Measurements from ENCODE around the gene ENTHD1.

Gene ENTHD1

GRCh38 chr22:39913321-39913720 lies 19.8 kb upstream of the ENTHD1 start:
- DNase-seq (ENCODE audit: low read depth): no peak
- no peak for TF ChIP-seq CTCF (IDR thresholded peaks at IDR 0.05; ENCODE audit: low read depth, low read length, missing control alignments)
- in situ Hi-C loops (cut with HindIII; ENCODE audit: low sequenced_read_pairs): no loop called here
- no peak overlapping the region for H3K4me3 ChIP-seq (ENCODE audit: low read depth, low read length)

DNA sequence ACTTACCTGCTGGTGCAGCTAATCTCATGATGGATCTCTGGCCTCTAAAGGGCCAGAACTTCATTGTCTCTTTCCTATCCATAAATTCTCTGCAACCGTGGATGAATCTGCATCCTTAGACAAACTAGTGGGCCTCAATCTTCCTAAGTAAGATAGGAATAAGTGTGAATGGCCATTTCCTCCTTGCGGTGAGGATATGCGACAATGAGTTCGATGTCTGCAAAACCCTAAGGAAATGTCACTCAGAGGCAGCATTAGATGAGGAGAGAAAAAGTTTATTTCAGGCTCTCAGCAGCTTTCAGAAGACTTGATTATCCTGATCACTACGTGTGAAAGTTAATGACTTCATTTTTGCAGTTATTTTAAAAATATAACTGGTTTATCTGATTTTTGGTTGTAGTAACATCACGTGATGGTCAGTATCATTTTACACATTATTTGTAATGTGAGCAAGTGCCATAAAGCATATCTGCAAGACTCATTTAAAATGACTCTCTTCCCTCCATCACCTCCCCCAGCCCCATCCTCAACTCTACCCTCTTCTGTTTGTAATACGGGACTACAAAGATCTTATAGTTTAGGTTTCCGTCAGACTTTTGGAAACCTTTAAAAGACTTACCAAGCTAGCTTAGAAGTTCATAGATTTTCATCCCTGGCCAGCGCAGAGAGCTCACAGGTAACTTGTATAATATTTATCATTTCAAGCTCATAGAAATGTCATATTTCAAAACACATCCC lies 17.5 kb upstream of the ENTHD1 start:
- no peak overlapping the region for H3K4me3 ChIP-seq (ENCODE audit: low read depth, low read length)
- in situ Hi-C loops (cut with HindIII; ENCODE audit: low sequenced_read_pairs): no loop called here
- DNase-seq (ENCODE audit: low read depth): no peak

DNA sequence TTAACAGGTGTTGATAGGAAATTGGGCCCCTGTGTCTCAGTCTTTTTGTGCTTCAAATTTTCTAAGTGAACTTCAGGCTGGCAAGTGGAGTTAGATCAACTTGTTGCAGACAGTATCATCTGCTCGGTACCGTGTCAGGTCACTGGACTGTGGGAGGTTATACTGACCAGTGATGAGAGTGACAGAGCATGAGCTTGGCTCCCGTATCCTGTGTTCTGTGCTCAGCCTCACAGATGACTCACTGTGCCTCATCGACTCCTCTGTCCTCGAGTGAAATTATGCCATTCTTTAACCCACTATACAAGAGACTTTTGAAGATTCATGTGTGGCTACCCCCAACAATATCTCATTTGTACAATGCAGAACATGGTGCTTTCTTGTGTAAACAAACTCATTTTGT lies 15.2 kb upstream of the ENTHD1 start:
- no peak for DNase-seq (ENCODE audit: low read depth)
- TF ChIP-seq CTCF (IDR thresholded peaks at IDR 0.05; ENCODE audit: low read depth, low read length, missing control alignments): no peak
- in situ Hi-C loops (cut with HindIII; ENCODE audit: low sequenced_read_pairs): no loop called here
- no peak overlapping the region for H3K4me3 ChIP-seq (ENCODE audit: low read depth, low read length)

More for the DNA sequence above, 17.5 kb upstream of the ENTHD1 start:
- no peak for TF ChIP-seq CTCF (IDR thresholded peaks at IDR 0.05; ENCODE audit: low read depth, low read length, missing control alignments)

DNA sequence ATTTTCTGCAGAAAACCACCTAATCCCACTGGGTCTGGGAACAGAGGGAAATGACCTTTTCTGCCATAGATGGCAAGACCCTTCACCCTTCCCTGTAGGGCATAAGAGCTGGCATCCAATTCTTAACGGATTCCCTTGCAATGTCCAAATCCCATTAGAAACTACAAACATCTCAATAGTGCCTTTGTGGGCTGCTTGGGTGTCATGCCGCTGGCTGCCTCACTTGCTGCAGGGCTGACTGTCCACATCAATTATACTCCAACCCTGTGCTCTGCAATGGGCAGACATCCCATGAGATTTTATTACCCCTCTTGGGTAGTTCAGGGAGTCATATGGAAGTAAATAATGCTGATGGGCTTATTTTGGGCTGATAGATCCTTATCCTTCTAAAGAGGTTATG lies 14.6 kb upstream of the ENTHD1 start:
- no peak for DNase-seq (ENCODE audit: low read depth)
- no peak overlapping the region for H3K4me3 ChIP-seq (ENCODE audit: low read depth, low read length)
- in situ Hi-C loops (cut with HindIII; ENCODE audit: low sequenced_read_pairs): no loop called here

DNA sequence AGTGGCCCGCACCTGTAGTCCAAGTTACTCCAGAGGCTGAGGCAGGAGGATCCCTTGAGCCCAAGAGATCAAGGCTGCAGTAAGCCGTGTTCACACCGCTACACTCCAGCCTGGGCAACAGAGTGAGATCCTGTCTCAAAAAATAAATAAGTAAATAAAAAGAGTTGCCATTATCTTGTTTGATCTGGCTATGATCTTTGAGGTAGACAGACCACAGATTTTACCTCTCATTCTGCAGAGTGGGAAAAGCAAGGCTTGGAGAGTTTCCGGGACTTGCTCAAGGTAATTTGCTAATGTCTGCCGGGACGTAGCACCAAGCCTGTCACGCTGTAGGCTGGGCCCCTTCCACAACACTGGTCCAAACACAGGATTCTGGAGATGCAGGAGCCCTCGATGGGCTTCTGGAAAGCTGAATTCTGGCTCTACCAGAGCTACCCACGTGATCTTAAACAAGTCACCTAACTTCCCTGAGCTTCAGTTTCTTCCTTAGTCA lies 14.1 kb upstream of the ENTHD1 start:
- no peak for DNase-seq (ENCODE audit: low read depth)
- no peak overlapping the region for H3K4me3 ChIP-seq (ENCODE audit: low read depth, low read length)
- no peak for TF ChIP-seq CTCF (IDR thresholded peaks at IDR 0.05; ENCODE audit: low read depth, low read length, missing control alignments)
- in situ Hi-C loops (cut with HindIII; ENCODE audit: low sequenced_read_pairs): no loop called here

More for the DNA sequence above, 14.6 kb upstream of the ENTHD1 start:
- no peak for TF ChIP-seq CTCF (IDR thresholded peaks at IDR 0.05; ENCODE audit: low read depth, low read length, missing control alignments)

DNA sequence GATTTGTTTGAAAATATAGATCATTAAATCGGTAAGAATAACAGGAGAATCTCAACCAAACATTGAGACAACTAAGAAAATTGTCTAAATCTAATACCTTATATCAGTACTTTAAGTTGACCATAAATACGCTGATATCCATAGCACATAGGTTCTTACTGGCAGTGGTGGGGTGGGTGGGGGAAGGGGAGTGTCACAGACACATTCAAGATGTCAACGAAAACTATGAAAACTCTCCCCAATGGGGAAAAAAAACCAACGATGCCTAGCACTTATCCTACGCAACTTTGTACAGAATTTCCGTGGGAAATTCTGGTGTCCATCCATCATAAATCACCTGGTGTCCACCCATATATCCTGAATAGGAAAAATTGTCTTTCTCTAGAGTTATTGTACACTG lies 13.5 kb upstream of the ENTHD1 start:
- DNase-seq (ENCODE audit: low read depth): no peak
- no peak for TF ChIP-seq CTCF (IDR thresholded peaks at IDR 0.05; ENCODE audit: low read depth, low read length, missing control alignments)
- in situ Hi-C loops (cut with HindIII; ENCODE audit: low sequenced_read_pairs): no loop called here
- no peak overlapping the region for H3K4me3 ChIP-seq (ENCODE audit: low read depth, low read length)
